GM12875 (cell line): ENCODE results near the gene COBLL1.

Experiments
- H3K4me3 ChIP-seq: one replicate; pipeline ENCODE4 v1.5.1; 2011; ENCODE audit warnings: low read depth, low read length, control low read depth
- TF ChIP-seq, protein P1 (sequence below): IDR thresholded peaks from 2 replicates; pipeline ENCODE4 v1.5.1; 2011; ENCODE audit warnings: low read depth, mild to moderate bottlenecking, control low read depth, inconsistent platforms, low read length, moderate library complexity, borderline replicate concordance; ENCODE audit not compliant: insufficient read depth

The COBLL1 gene

GRCh38 chr2:164681009-164681408, 160.6 kb downstream of the COBLL1 start:
- TF ChIP-seq, protein P1, sequence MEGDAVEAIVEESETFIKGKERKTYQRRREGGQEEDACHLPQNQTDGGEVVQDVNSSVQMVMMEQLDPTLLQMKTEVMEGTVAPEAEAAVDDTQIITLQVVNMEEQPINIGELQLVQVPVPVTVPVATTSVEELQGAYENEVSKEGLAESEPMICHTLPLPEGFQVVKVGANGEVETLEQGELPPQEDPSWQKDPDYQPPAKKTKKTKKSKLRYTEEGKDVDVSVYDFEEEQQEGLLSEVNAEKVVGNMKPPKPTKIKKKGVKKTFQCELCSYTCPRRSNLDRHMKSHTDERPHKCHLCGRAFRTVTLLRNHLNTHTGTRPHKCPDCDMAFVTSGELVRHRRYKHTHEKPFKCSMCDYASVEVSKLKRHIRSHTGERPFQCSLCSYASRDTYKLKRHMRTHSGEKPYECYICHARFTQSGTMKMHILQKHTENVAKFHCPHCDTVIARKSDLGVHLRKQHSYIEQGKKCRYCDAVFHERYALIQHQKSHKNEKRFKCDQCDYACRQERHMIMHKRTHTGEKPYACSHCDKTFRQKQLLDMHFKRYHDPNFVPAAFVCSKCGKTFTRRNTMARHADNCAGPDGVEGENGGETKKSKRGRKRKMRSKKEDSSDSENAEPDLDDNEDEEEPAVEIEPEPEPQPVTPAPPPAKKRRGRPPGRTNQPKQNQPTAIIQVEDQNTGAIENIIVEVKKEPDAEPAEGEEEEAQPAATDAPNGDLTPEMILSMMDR: no peak
- H3K4me3 ChIP-seq: no peak overlapping the region

GRCh38 chr2:164678631-164679149, 162.9 kb downstream of the COBLL1 start:
- H3K4me3 ChIP-seq: no peak overlapping the region
- TF ChIP-seq, protein P1: no peak

DNA sequence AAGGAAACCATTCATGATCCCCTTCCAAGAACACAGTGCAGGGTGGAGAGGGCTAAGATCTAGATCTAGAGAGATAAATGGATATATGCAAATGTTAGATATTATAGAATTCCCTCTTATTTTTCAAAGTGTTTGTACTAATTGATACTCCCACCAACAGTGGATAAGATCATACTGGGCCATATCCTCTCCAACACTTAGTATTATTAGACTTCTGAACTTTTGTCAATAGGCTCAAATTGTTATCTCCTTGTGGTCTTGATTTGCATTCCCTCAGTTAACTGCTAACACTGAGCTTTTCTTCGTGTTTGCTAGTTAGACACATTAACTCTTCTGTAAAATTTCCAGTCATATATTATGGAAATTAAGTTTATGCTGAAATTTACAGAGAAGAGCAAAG, 163.9 kb downstream of the COBLL1 start:
- TF ChIP-seq, protein P1: no peak
- no peak overlapping the region for H3K4me3 ChIP-seq

DNA sequence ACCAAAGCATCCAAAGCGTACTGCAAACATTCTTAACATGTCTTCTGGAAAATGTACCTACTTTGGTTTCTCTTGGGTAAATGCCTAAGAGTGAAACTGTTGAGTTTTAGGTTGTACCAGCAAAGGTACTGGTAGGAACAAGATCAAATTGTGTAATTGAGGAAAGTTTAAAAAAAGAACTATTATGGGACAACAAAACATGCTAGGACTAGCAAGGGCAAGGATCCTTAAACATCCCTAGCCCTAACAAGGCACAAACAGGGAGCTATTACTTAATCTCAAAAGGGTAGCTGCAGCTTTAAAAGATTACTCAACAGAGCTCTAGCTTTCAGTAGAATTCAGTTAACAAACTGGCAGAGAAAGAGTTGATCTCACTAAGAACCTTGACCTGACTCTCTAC, 164.4 kb downstream of the COBLL1 start:
- TF ChIP-seq, protein P1: no peak
- no peak overlapping the region for H3K4me3 ChIP-seq

GRCh38 chr2:164675687-164676086, 165.9 kb downstream of the COBLL1 start:
- TF ChIP-seq, protein P1: no peak
- H3K4me3 ChIP-seq: no peak overlapping the region

GRCh38 chr2:164675027-164675426, 166.6 kb downstream of the COBLL1 start:
- TF ChIP-seq, protein P1: no peak
- H3K4me3 ChIP-seq: no peak overlapping the region

GRCh38 chr2:164671664-164672396, 169.8 kb downstream of the COBLL1 start:
- TF ChIP-seq, protein P1: no peak
- H3K4me3 ChIP-seq: no peak overlapping the region
